HG02973 (cell line): ENCODE data around the gene PAK5.

Experiments used
- ATAC-seq: cut with Tn5 transposase; IDR thresholded peaks from one replicate; pipeline ENCODE4 v1.9.1; 2021; ENCODE audit warnings: moderate library complexity; ENCODE audit not compliant: unreplicated experiment

Gene PAK5

DNA sequence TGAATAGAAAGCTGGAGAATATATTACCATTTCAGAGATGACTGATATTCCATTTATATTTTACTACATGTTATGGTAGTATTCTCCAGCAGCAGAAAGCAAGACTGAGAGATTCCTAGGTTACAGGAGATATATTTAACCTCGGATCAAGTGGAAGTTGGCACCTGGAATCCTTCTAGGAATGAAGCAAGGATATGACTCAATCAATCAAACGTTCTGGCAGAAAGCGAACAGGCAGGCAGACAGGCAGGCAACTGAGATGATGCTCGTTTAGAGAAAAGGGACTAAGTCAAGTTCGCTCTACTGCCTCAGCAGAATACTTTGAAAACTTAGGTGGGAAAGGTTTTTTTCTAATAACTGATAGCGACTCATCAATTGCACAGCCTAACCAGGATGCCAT, 46.2 kb downstream of the PAK5 start:
- ATAC-seq: no peak

GRCh38 chr20:9789131-9789530, 49.7 kb downstream of the PAK5 start:
- ATAC-seq: no peak

DNA sequence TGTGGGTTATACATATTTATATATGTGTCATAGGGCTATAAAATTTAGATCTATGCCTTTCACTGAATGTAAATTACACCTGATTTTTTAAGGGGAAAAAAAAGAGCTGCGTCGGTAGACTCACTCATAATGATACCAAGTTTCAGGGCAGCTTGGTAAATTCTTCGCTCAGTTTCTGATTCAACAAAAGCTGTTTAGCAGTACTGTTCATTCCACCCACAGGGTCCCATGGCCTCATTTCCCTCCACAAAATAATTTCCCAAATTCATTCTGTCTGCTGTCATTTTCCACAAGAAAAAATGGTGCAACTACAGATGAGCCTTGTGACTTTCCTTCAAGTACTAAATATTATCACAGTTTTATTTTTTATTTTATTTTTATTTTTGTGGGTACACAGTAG, 63.7 kb downstream of the PAK5 start:
- ATAC-seq: no peak

GRCh38 chr20:9769954-9770353, 68.9 kb downstream of the PAK5 start:
- no peak for ATAC-seq

DNA sequence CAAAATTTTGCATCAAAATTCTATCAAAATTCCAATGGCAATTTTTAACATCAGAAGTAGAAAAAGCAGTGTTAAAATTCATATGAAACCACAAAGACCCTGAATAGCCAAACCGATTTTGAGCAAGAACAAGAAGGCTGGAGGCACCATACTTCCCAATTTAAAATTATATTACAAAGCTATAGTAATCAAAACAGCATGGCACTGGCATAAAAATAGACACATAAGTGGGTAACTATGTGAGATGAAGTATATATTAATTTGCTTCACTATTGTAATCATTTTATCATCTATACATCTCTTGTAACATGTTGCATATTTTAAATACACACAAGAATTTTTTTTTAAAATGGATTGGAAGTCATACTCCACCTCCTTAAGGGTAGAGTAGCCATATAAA, 77.4 kb downstream of the PAK5 start:
- no peak for ATAC-seq

DNA sequence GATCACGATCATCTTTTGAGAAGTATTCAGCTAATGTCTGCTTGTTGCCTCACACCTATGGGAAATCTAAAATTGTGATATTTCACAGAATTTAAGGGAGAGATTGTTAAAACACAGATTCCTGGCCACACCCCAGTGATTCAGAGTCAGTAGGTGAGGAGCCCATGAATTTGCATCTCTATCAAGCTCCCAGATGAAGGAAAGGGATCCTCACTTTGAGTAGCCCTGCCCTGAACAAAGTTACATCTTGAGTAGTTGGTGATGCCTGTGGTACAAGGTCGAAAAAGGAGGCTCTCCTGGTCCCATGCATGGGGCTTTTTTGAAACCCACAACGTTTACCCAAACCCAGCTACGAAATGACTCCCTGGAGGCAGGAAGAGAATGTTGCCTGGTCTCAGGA, 79.5 kb downstream of the PAK5 start:
- ATAC-seq: no peak

GRCh38 chr20:9758752-9759151, 80.1 kb downstream of the PAK5 start:
- no peak for ATAC-seq

GRCh38 chr20:9756660-9757059, 82.2 kb downstream of the PAK5 start:
- no peak for ATAC-seq

GRCh38 chr20:9755301-9755700, 83.6 kb downstream of the PAK5 start:
- no peak for ATAC-seq

GRCh38 chr20:9744551-9744950, 94.3 kb downstream of the PAK5 start:
- ATAC-seq: no peak

- ATAC-seq: no peak
Measured at GRCh38 chr20:9743871-9744270, 95.0 kb downstream of the PAK5 start.

DNA sequence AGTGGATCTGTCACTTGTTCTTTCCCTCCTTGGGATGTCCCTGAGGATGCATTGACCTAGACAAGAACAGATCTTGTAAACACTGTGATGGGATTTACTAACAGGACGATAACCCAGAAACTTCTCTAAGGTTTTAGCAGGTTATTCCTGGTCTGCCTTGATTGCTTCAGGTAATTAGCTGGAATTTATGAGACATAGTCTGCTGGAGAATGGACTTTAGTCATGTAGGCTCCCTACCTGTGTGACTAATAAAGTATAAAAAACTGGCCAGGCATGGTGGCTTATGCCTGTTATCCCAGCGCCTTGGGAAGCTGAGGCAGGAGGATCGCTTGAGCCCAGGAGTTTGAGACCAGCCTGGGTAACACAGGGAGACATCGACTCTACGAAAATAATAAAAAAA, 96.1 kb downstream of the PAK5 start:
- ATAC-seq: no peak

DNA sequence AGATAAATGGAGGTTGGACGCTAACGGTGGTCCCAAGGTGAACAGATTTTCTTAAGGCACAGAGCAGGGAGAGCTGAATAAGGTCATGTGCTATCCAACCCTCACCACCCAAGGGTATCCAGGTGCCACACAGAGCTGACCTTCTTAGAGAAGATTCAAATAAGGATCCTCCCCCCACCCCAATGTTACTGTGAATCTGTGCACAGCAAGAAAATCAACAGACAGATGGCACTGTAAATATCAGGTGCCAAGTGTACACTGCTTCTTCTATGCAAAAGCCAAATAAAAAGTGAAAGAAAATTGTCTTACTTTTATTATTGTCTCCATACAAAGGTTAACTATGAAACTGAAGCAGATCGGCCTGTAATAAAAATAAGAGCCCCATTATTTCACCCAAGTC, 96.9 kb downstream of the PAK5 start:
- ATAC-seq: no peak

- ATAC-seq: no peak
Measured at GRCh38 chr20:9740486-9740885, 98.4 kb downstream of the PAK5 start.

GRCh38 chr20:9739991-9740390, 98.9 kb downstream of the PAK5 start:
- ATAC-seq: no peak

DNA sequence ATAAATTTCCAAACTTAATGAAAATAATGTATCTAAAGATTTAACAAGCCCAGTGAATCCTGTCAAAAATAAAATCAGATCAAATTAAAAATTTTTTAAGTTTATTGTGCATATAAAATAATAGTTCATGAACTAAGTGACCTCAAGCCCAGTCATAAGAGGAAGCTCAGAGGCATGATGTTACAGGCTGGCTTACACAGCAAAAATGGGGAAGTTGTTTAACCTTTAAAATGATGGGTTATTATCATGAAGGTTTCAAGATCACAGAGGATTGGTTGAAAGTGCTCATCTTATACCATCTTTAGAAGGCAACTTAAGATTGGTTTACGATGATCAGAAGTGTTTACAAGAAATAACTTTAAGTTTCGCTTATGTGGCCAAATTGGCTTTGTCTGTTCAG, 102.5 kb downstream of the PAK5 start:
- ATAC-seq: no peak

GRCh38 chr20:9723501-9724202, 115.2 kb downstream of the PAK5 start:
- no peak for ATAC-seq

DNA sequence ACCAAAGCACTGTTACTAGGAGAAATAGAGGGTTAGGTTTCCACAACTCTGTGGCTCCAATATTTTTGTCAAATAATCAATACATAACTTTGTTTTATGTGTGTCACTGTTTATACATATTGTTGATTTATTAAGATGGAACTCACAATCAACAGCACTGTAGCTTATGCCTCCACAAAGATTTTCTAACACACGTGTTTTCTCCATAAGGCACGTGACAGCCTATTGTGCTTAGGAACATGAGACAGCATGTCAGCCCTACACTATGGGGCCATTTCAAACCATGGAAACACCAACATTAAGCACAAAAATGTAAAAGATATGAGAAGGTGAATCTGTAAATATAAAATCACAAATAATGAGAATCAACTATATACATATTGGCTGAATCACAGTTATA, 127.0 kb downstream of the PAK5 start:
- no peak for ATAC-seq

DNA sequence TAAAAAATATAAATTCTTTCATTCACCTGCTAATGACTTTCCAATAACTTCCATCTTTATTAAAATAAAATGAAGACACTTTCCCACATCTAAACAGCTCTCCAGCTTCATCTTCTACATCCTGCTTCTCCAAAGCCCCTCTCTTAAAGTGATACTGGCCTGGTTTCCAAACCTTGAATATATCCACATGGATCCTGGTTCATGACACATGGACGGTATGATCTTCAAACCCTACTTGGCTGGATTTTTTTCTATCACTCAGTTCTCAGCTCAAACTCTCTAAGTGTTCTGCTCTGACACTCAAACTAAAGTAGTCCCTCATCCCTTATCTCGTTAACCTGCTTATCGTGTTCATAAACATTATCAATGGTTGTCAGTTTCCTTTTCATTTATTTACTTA, 128.2 kb downstream of the PAK5 start:
- no peak for ATAC-seq

DNA sequence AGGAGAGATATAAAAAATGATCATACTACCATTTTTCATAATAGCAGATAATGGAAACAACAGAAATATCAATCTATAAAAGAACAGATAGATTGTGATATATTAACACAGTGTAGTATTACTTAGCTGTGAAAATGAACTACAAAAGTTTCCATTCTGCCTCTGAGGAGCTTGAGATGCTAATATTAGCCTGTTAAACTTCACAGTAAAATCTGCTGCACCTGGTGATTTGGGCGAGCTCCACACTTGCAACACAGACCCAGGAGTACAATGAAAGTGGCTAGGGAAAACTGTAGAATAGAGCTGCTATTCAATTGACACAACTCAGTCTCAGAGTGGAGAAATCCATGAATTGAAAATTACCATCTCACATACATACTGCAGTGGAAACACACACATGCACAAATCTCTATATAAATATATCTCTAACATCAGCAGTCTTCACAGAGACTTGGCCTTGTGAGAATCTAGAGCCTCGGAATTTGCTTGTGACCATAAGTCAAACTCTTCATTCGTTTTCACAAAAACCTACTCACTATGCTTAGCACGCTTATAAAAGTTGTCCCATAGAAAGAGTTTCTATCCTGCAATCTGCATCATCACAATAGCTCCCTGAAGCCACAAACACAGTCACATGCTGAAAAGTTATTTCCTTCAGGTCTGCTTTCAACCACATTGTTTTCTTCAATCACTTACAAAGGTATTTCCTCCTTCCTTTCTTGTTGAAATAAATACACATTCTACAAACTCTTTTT, 133.0 kb downstream of the PAK5 start:
- ATAC-seq: no peak

- no peak for ATAC-seq
Measured at GRCh38 chr20:9699181-9699580, 139.7 kb downstream of the PAK5 start.

GRCh38 chr20:9689041-9689440, 149.8 kb downstream of the PAK5 start:
- ATAC-seq: no peak

DNA sequence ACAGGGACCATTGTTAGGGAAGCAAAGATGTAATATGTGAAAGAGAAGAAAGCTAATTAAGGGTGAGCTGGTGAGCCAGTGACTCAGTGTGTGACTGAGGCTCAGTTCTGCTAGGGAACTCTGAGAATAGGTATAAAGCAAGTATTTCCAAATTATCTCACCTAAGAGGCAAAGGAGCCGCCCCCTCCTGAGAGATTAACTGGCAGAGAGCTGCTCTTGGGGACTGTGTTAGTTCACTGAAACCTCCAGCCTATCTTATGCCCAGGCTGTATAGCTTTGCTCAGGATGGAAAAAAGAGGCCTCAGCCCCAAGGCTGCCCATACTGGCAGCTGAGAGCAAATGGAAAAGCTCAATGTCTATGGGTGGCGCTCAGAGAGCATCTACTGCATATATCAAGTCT, 152.0 kb downstream of the PAK5 start:
- ATAC-seq: no peak
